ENCODE results near the gene HSPB9.
"Not testable (repeated sequence)": the region's sequence is repeated elsewhere in the genome, so short reads cannot be mapped to it uniquely, and the experiment has no call there.

Gene HSPB9

GRCh38 chr17:42133461-42134041 is 10.9 kb downstream of the HSPB9 start:
- Mint-ChIP-seq H3K27ac (peak overlapping the region; percentile 71), H3K4me3 (no peak overlapping the region), H3K9me3 (no peaks in the 10 kb centered on the region), H3K36me3 (ENCODE audit: low read depth) (peaks cover 7% of the 10 kb centered on the region), H3K4me1 (peaks cover 54% of the 10 kb centered on the region), H3K27me3 (ENCODE audit: low read depth, poor library complexity) (no peaks in the 10 kb centered on the region)
- no peak for DNase-seq
- TF ChIP-seq, protein P1, sequence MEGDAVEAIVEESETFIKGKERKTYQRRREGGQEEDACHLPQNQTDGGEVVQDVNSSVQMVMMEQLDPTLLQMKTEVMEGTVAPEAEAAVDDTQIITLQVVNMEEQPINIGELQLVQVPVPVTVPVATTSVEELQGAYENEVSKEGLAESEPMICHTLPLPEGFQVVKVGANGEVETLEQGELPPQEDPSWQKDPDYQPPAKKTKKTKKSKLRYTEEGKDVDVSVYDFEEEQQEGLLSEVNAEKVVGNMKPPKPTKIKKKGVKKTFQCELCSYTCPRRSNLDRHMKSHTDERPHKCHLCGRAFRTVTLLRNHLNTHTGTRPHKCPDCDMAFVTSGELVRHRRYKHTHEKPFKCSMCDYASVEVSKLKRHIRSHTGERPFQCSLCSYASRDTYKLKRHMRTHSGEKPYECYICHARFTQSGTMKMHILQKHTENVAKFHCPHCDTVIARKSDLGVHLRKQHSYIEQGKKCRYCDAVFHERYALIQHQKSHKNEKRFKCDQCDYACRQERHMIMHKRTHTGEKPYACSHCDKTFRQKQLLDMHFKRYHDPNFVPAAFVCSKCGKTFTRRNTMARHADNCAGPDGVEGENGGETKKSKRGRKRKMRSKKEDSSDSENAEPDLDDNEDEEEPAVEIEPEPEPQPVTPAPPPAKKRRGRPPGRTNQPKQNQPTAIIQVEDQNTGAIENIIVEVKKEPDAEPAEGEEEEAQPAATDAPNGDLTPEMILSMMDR (IDR thresholded peaks at IDR 0.05): no peak

DNA sequence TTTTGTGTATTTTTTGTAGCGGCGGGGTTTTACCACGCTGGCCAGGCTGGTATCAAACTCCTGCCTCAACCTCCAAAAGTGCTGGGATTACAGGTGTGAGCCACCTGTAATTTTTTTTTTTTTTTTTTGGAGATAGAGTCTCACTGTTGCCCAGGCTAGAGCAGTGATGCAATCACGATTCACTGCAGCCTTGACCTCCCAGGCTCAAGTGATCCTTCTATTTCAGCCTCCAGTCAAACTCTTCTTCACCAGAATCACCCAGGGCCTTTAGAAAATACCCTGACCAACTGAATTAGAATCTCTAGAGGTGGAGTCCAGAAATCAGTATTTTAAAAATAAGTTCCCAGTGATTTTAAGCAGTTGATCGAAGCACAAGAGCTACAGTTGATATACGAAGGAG is 12.5 kb downstream of the HSPB9 start:
- Mint-ChIP-seq H3K36me3 (ENCODE audit: low read depth) (peaks cover 6% of the 10 kb centered on the region), H3K9me3 (no peaks in the 10 kb centered on the region), H3K4me3 (no peak overlapping the region), H3K27ac (peak overlapping the region; percentile 71), H3K4me1 (peaks cover 53% of the 10 kb centered on the region), H3K27me3 (ENCODE audit: low read depth, poor library complexity) (no peaks in the 10 kb centered on the region)
- TF ChIP-seq, protein P1 (IDR thresholded peaks at IDR 0.05): no peak
- DNase-seq: no peak

- Mint-ChIP-seq H3K27me3 (ENCODE audit: low read depth, poor library complexity) (no peaks in the 10 kb centered on the region), H3K36me3 (ENCODE audit: low read depth) (peaks cover 7% of the 10 kb centered on the region), H3K9me3 (no peaks in the 10 kb centered on the region), H3K4me3 (no peak overlapping the region), H3K27ac (peak overlapping the region; percentile 71), H3K4me1 (peaks cover 46% of the 10 kb centered on the region)
- TF ChIP-seq, protein P1 (IDR thresholded peaks at IDR 0.05): no peak
- no peak for DNase-seq
Measured at GRCh38 chr17:42135664-42136653, 13.4 kb downstream of the HSPB9 start.

- peaks cover 45% of the 10 kb centered on the region for H3K4me1 Mint-ChIP-seq
- no peaks in the 10 kb centered on the region for H3K27me3 Mint-ChIP-seq (ENCODE audit: low read depth, poor library complexity)
- H3K27ac Mint-ChIP-seq: no peak overlapping the region
- H3K36me3 Mint-ChIP-seq (ENCODE audit: low read depth): peaks cover 10% of the 10 kb centered on the region
- TF ChIP-seq, protein P1 (IDR thresholded peaks at IDR 0.05): no peak
- DNase-seq: no peak
- no peak overlapping the region for H3K4me3 Mint-ChIP-seq
- H3K9me3 Mint-ChIP-seq: no peaks in the 10 kb centered on the region
Measured at GRCh38 chr17:42136654-42137051, 14.0 kb downstream of the HSPB9 start.

DNA sequence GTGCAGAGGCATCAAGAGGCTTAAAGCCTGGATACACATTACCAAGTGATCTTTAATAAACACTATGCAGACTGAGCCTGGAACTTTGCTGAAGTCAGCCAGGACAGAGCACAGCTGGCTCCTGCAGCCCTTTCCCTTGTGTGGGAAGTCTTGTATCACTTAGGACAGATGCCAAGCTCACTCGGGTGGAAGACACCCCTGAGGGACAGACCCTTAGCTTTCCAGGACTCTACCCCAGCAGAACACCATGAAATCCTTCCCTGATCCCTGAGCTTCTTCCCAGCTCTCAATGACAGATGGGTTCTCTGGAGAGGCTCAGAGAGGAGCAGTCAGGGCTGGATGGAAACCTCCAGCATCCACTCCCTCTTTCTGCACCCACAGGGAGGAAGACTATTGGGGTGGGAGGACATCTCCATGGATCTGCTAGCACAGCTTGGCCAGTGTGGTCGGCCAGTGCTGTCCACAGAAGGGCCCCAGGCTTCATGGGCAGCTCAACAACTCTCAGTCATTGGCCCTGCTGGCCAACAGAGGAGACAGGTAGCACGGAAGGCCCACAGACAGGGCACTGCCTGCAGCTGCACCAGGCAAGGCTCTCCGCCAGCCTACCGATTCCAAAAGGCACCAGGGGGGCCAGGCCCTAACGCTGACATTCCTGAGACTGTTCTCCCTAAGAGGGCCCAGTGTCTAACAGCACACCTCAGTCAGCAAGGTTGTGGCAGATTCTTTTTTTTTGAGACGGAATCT is 16.3 kb downstream of the HSPB9 start:
- H3K27ac Mint-ChIP-seq: no peak overlapping the region
- no peak overlapping the region for H3K4me3 Mint-ChIP-seq
- no peak for DNase-seq
- peaks cover 52% of the 10 kb centered on the region for H3K4me1 Mint-ChIP-seq
- H3K27me3 Mint-ChIP-seq (ENCODE audit: low read depth, poor library complexity): no peaks in the 10 kb centered on the region
- peaks cover 10% of the 10 kb centered on the region for H3K36me3 Mint-ChIP-seq (ENCODE audit: low read depth)
- TF ChIP-seq, protein P1 (IDR thresholded peaks at IDR 0.05): no peak
- H3K9me3 Mint-ChIP-seq: no peaks in the 10 kb centered on the region

DNA sequence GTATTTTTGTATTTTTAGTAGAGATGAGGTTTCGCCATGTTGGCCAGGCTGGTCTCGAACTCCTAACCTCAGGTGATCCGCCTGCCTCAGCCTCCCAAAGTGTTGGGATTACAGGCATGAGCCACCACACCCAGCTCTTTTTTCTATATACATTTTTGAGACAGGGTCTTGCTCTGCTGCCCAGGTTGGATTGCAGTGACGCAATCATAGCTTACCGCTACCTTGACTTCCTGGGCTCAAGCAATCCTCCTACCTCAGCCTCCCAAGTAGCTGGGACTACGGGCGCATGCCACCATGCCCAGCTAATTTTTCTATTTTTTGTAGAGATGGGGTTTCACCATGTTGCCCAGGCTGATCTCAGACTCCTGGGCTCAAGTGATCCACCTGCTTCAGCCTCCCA is 18.1 kb downstream of the HSPB9 start:
- DNase-seq; H3K27ac Mint-ChIP-seq; H3K27me3 Mint-ChIP-seq (ENCODE audit: low read depth, poor library complexity): not testable (repeated sequence)

More for the DNA sequence above, 18.1 kb downstream of the HSPB9 start:
- peaks cover 45% of the 10 kb centered on the region for H3K4me1 Mint-ChIP-seq
- not testable (repeated sequence) for H3K4me3 Mint-ChIP-seq, H3K9me3 Mint-ChIP-seq
- peaks cover 15% of the 10 kb centered on the region for H3K36me3 Mint-ChIP-seq (ENCODE audit: low read depth)
